ENCODE results near the gene BCL7C. TPM values are rescaled to one million over a fixed set of nuclear protein-coding genes. Genes with fewer than 3 reads are reported as not detected.
"Not testable (repeated sequence)": the region's sequence is repeated elsewhere in the genome, so short reads cannot be mapped to it uniquely, and the experiment has no call there.

BCL7C gene
- total and polyA plus RNA-seq, 2 donors from 2014 or later: 40.0 to 77.9 TPM

- Histone ChIP-seq H3K9ac (ENCODE audit: low read length in 3 of 3) (peak overlapping the region; percentile 14 to 91 (median 53)), H3K36me3 (ENCODE audit: control insufficient read depth in 2 of 3, insufficient read depth in 3 of 3, low read length in 3 of 3) (no peaks in the 10 kb centered on the region), H3K4me1 (ENCODE audit: control insufficient read depth in 2 of 3, insufficient read depth in 2 of 3, low read depth in 1 of 3, low read length in 3 of 3) (peaks cover 4 to 14% (median 12%) of the 10 kb centered on the region in 3 donors), H3K4me3 (ENCODE audit: low read length in 3 of 3) (peak overlapping the region; percentile 88 to 95 (median 89)), H3K9me3 (ENCODE audit: control insufficient read depth in 2 of 3, insufficient read depth in 1 of 3, low read length in 3 of 3) (no peaks in the 10 kb centered on the region), H3K27ac (ENCODE audit: low read depth in 2 of 2, low read length in 2 of 2) (peak overlapping the region in 1 of 2 donors; percentile 95), H3K27me3 (ENCODE audit: control insufficient read depth, insufficient read depth, low read length) (no peaks in the 10 kb centered on the region)
- no peak for TF ChIP-seq CTCF (IDR thresholded peaks at IDR 0.05; ENCODE audit: borderline replicate concordance, extremely low read depth, insufficient read depth)
- DNase-seq (peak in 1 of 5 donors; percentile 59), FAIRE-seq (no peak)
- intact Hi-C loops (cut with DNase I): no loop called here
These were observed 19.5 kb downstream of the BCL7C start for GRCh38 chr16:30874244-30874820.

GRCh38 chr16:30870904-30871303 lies 23.0 kb downstream of the BCL7C start:
- peaks cover 0 to 3% (median 3%) of the 10 kb centered on the region in 3 donors for H3K4me1 ChIP-seq (ENCODE audit: control insufficient read depth in 2 of 3, insufficient read depth in 2 of 3, low read depth in 1 of 3, low read length in 3 of 3)
- DNase-seq (no peak), FAIRE-seq (no peak)
- H3K4me3 ChIP-seq (ENCODE audit: low read length in 3 of 3): no peak overlapping the region
- no peaks in the 10 kb centered on the region for H3K36me3 ChIP-seq (ENCODE audit: control insufficient read depth in 2 of 3, insufficient read depth in 3 of 3, low read length in 3 of 3)
- H3K27me3 ChIP-seq (ENCODE audit: control insufficient read depth, insufficient read depth, low read length): no peaks in the 10 kb centered on the region
- intact Hi-C loops (cut with DNase I): no loop called here
- H3K9me3 ChIP-seq (ENCODE audit: control insufficient read depth in 2 of 3, insufficient read depth in 1 of 3, low read length in 3 of 3): no peaks in the 10 kb centered on the region
- no peak for TF ChIP-seq CTCF (IDR thresholded peaks at IDR 0.05; ENCODE audit: borderline replicate concordance, extremely low read depth, insufficient read depth)
- H3K27ac ChIP-seq (ENCODE audit: low read depth in 2 of 2, low read length in 2 of 2): no peak overlapping the region
- H3K9ac ChIP-seq (ENCODE audit: low read length in 3 of 3): no peak overlapping the region

GRCh38 chr16:30867747-30868146 lies 26.1 kb downstream of the BCL7C start:
- no peak for TF ChIP-seq CTCF (IDR thresholded peaks at IDR 0.05; ENCODE audit: borderline replicate concordance, extremely low read depth, insufficient read depth)
- Histone ChIP-seq H3K9me3 (ENCODE audit: control insufficient read depth in 2 of 3, insufficient read depth in 1 of 3, low read length in 3 of 3) (no peaks in the 10 kb centered on the region), H3K36me3 (ENCODE audit: control insufficient read depth in 2 of 3, insufficient read depth in 3 of 3, low read length in 3 of 3) (no peaks in the 10 kb centered on the region), H3K4me3 (ENCODE audit: low read length in 3 of 3) (no peak overlapping the region), H3K9ac (ENCODE audit: low read length in 3 of 3) (no peak overlapping the region), H3K27ac (ENCODE audit: low read depth in 2 of 2, low read length in 2 of 2) (no peak overlapping the region), H3K27me3 (ENCODE audit: control insufficient read depth, insufficient read depth, low read length) (no peaks in the 10 kb centered on the region), H3K4me1 (ENCODE audit: control insufficient read depth in 2 of 3, insufficient read depth in 2 of 3, low read depth in 1 of 3, low read length in 3 of 3) (no peaks in the 10 kb centered on the region)
- FAIRE-seq (no peak), DNase-seq (no peak)
- intact Hi-C loops (cut with DNase I): no loop called here

- no peaks in the 10 kb centered on the region for H3K27me3 ChIP-seq (ENCODE audit: control insufficient read depth, insufficient read depth, low read length)
- no peak for FAIRE-seq
- H3K4me1 ChIP-seq (ENCODE audit: control insufficient read depth in 2 of 3, insufficient read depth in 2 of 3, low read depth in 1 of 3, low read length in 3 of 3): no peaks in the 10 kb centered on the region
- no peak for TF ChIP-seq CTCF (IDR thresholded peaks at IDR 0.05; ENCODE audit: borderline replicate concordance, extremely low read depth, insufficient read depth)
- no peak overlapping the region for H3K9ac ChIP-seq (ENCODE audit: low read length in 3 of 3)
- no peaks in the 10 kb centered on the region for H3K36me3 ChIP-seq (ENCODE audit: control insufficient read depth in 2 of 3, insufficient read depth in 3 of 3, low read length in 3 of 3)
- intact Hi-C loops (cut with DNase I): no loop called here
- H3K4me3 ChIP-seq (ENCODE audit: low read length in 3 of 3): no peak overlapping the region
- H3K9me3 ChIP-seq (ENCODE audit: control insufficient read depth in 2 of 3, insufficient read depth in 1 of 3, low read length in 3 of 3): no peaks in the 10 kb centered on the region
- no peak for DNase-seq
- no peak overlapping the region for H3K27ac ChIP-seq (ENCODE audit: low read depth in 2 of 2, low read length in 2 of 2)
These were observed 27.8 kb downstream of the BCL7C start for GRCh38 chr16:30866031-30866430.

- H3K4me1 ChIP-seq (ENCODE audit: control insufficient read depth in 2 of 3, insufficient read depth in 2 of 3, low read depth in 1 of 3, low read length in 3 of 3); H3K9ac ChIP-seq (ENCODE audit: low read length in 3 of 3); FAIRE-seq; H3K4me3 ChIP-seq (ENCODE audit: low read length in 3 of 3); H3K27me3 ChIP-seq (ENCODE audit: control insufficient read depth, insufficient read depth, low read length); H3K9me3 ChIP-seq (ENCODE audit: control insufficient read depth in 2 of 3, insufficient read depth in 1 of 3, low read length in 3 of 3); DNase-seq; H3K27ac ChIP-seq (ENCODE audit: low read depth in 2 of 2, low read length in 2 of 2); intact Hi-C loops (cut with DNase I); H3K36me3 ChIP-seq (ENCODE audit: control insufficient read depth in 2 of 3, insufficient read depth in 3 of 3, low read length in 3 of 3): not testable (repeated sequence)
These were observed 30.7 kb downstream of the BCL7C start for GRCh38 chr16:30863178-30863577.
